Measurements from ENCODE around the gene GPS1.
A peak's percentile ranks its signal among the peaks of the same experiment; 100 is the strongest.

Gene GPS1

GRCh38 chr17:82045936-82046484, 5.7 kb upstream of the GPS1 start:
- DNase-seq (ENCODE audit: low spot score) = no peak

- DNase-seq (ENCODE audit: low spot score) = no peak
These were observed 4.8 kb upstream of the GPS1 start for GRCh38 chr17:82046903-82047302.

- DNase-seq (ENCODE audit: low spot score) = no peak
These were observed 4.3 kb upstream of the GPS1 start for GRCh38 chr17:82047379-82047778.

GRCh38 chr17:82047914-82048570, 3.7 kb upstream of the GPS1 start:
- DNase-seq (ENCODE audit: low spot score) = no peak

- no peak for DNase-seq (ENCODE audit: low spot score)
These were observed 3.1 kb upstream of the GPS1 start for GRCh38 chr17:82048571-82048971.

- DNase-seq (ENCODE audit: low spot score) = no peak
These were observed 2.6 kb upstream of the GPS1 start for GRCh38 chr17:82049106-82049505.

GRCh38 chr17:82049521-82049971, 2.2 kb upstream of the GPS1 start:
- no peak for DNase-seq (ENCODE audit: low spot score)

- DNase-seq (ENCODE audit: low spot score) = no peak
These were observed 1.4 kb upstream of the GPS1 start for GRCh38 chr17:82050152-82050760.

GRCh38 chr17:82050761-82051641, 697 bp upstream of the GPS1 start:
- DNase-seq (ENCODE audit: low spot score) = peak; percentile 39

- peak; percentile 22 for DNase-seq (ENCODE audit: low spot score)
These were observed 951 bp downstream of the GPS1 start for GRCh38 chr17:82052638-82053059.

GRCh38 chr17:82053130-82053529, 1.4 kb downstream of the GPS1 start:
- DNase-seq (ENCODE audit: low spot score) = no peak

GRCh38 chr17:82053556-82054263, 2.0 kb downstream of the GPS1 start:
- no peak for DNase-seq (ENCODE audit: low spot score)

GRCh38 chr17:82054351-82055022, 2.8 kb downstream of the GPS1 start:
- DNase-seq (ENCODE audit: low spot score) = no peak

- no peak for DNase-seq (ENCODE audit: low spot score)
These were observed 3.6 kb downstream of the GPS1 start for GRCh38 chr17:82055023-82055964.

GRCh38 chr17:82055965-82056728, 4.4 kb downstream of the GPS1 start:
- no peak for DNase-seq (ENCODE audit: low spot score)

GRCh38 chr17:82056729-82057621, 5.3 kb downstream of the GPS1 start:
- DNase-seq (ENCODE audit: low spot score) = no peak

- DNase-seq (ENCODE audit: low spot score) = no peak
These were observed 6.6 kb downstream of the GPS1 start for GRCh38 chr17:82058230-82058854.

- DNase-seq (ENCODE audit: low spot score) = no peak
These were observed 7.2 kb downstream of the GPS1 start for GRCh38 chr17:82058855-82059249.

All from AG08395 (cell line).